A549 (cell line): ENCODE measurements around the gene MGAT5.

Experiments
- CBX8 ChIP-seq: fragments of 200-600 bp; sonication (generic); IDR thresholded peaks from 2 replicates; pipeline ENCODE4 v1.6.1; 2016
- CTCF ChIP-seq: fragments of >200 bp; sonication (Bioruptor Twin); formaldehyde crosslinking; IDR thresholded peaks from 3 replicates; pipeline ENCODE4 v1.5.1; 2016
- GATA3 ChIP-seq: IDR thresholded peaks from 2 replicates; pipeline ENCODE4 v1.6.1; 2012; ENCODE audit warnings: borderline replicate concordance
- HDAC2 ChIP-seq: fragments of 200-600 bp; sonication (generic); IDR thresholded peaks from 2 replicates; pipeline ENCODE4 v1.6.1; 2016
- JUN ChIP-seq, 2 experiments: fragments of >200 bp; sonication (Bioruptor Twin); formaldehyde crosslinking; IDR thresholded peaks; 2 replicates in 1 of 2; 3 replicates in 1 of 2; pipeline ENCODE4 v1.6.1; 2016 to 2017
- MYC ChIP-seq: IDR thresholded peaks from 2 replicates; pipeline ENCODE4 v1.6.1; 2012; ENCODE audit warnings: mild to moderate bottlenecking, inconsistent platforms, low read length, improper control_type of control experiment, borderline replicate concordance
- NFE2L2 ChIP-seq: fragments of 150-350 bp; conservative IDR thresholded peaks from 2 replicates; pipeline ENCODE4 v1.6.1; 2014; ENCODE audit warnings: low read length
- PBX3 ChIP-seq: IDR thresholded peaks from 2 replicates; pipeline ENCODE4 v1.6.1; 2012
- PHF8 ChIP-seq: fragments of 200-600 bp; sonication (generic); IDR thresholded peaks from 2 replicates; pipeline ENCODE4 v1.6.1; 2016; ENCODE audit warnings: low read depth, mild to moderate bottlenecking, antibody characterized with exemption, moderate library complexity, borderline replicate concordance
- POLR2A ChIP-seq: IDR thresholded peaks from 2 replicates; pipeline ENCODE4 v1.6.1; 2012; ENCODE audit warnings: mild to moderate bottlenecking, low read length
- RFX5 ChIP-seq: fragments of 450-650 bp; IDR thresholded peaks from 2 replicates; pipeline ENCODE4 v1.7.1; 2014; ENCODE audit warnings: antibody characterized with exemption, mild to moderate bottlenecking, moderate library complexity
- RNF2 ChIP-seq: fragments of 200-600 bp; sonication (generic); IDR thresholded peaks from 2 replicates; pipeline ENCODE4 v1.6.1; 2016; ENCODE audit warnings: low read depth, mild to moderate bottlenecking, antibody characterized with exemption, moderate library complexity, borderline replicate concordance
- TP53 ChIP-seq: fragments of 250-450 bp; sonication (Bioruptor Pico); IDR thresholded peaks from 2 replicates; pipeline ENCODE4 v1.5.0; 2021; ENCODE audit warnings: mild to moderate bottlenecking, moderate library complexity

- no peak for TF ChIP-seq CTCF
- no peak for TF ChIP-seq NFE2L2
- no peak for TF ChIP-seq PBX3
- TF ChIP-seq GATA3: no peak
- no peak for TF ChIP-seq JUN (IDR thresholded peaks at IDR 0.05)
- TF ChIP-seq CBX8: no peak
- TF ChIP-seq POLR2A: no peak
- TF ChIP-seq HDAC2: no peak
- no peak for TF ChIP-seq MYC
- no peak for TF ChIP-seq RFX5
- TF ChIP-seq TP53: no peak
- TF ChIP-seq RNF2: no peak
- TF ChIP-seq PHF8: no peak
Observed at GRCh38 chr2:134307334-134307733, 53.5 kb downstream of the MGAT5 start.
